GM03348 (cell line): ENCODE measurements around the gene KIF16B.

Source experiments
- DNase-seq: peaks from one replicate; pipeline ENCODE4 v3.0.0; 2012; ENCODE audit warnings: low spot score

Gene KIF16B

GRCh38 chr20:16437387-16437996 lies 135.8 kb downstream of the KIF16B start:
- no peak for DNase-seq

- peak; percentile 42 for DNase-seq
These were observed 139.1 kb downstream of the KIF16B start for GRCh38 chr20:16434062-16434664.

GRCh38 chr20:16433293-16433580 lies 140.0 kb downstream of the KIF16B start:
- no peak for DNase-seq

- DNase-seq = no peak
These were observed 140.6 kb downstream of the KIF16B start for GRCh38 chr20:16432466-16433292.

GRCh38 chr20:16428112-16428511 lies 145.1 kb downstream of the KIF16B start:
- DNase-seq = no peak

GRCh38 chr20:16427571-16427970 lies 145.7 kb downstream of the KIF16B start:
- DNase-seq = no peak

GRCh38 chr20:16424780-16425179 lies 148.5 kb downstream of the KIF16B start:
- DNase-seq = no peak

GRCh38 chr20:16423311-16424212 lies 149.7 kb downstream of the KIF16B start:
- no peak for DNase-seq

GRCh38 chr20:16419138-16419715 lies 154.0 kb downstream of the KIF16B start:
- DNase-seq = no peak

GRCh38 chr20:16418616-16419015 lies 154.6 kb downstream of the KIF16B start:
- DNase-seq = no peak

- no peak for DNase-seq
These were observed 156.2 kb downstream of the KIF16B start for GRCh38 chr20:16417001-16417400.

GRCh38 chr20:16415071-16416053 lies 157.9 kb downstream of the KIF16B start:
- peak; percentile 29 for DNase-seq

GRCh38 chr20:16412906-16413305 lies 160.3 kb downstream of the KIF16B start:
- no peak for DNase-seq

- no peak for DNase-seq
These were observed 161.9 kb downstream of the KIF16B start for GRCh38 chr20:16411361-16411760.

- no peak for DNase-seq
These were observed 162.6 kb downstream of the KIF16B start for GRCh38 chr20:16410626-16411025.

GRCh38 chr20:16408981-16409380 lies 164.3 kb downstream of the KIF16B start:
- no peak for DNase-seq

GRCh38 chr20:16407251-16408067 lies 165.8 kb downstream of the KIF16B start:
- no peak for DNase-seq

- no peak for DNase-seq
These were observed 168.0 kb downstream of the KIF16B start for GRCh38 chr20:16405254-16405653.

GRCh38 chr20:16404640-16405039 lies 168.6 kb downstream of the KIF16B start:
- DNase-seq = no peak

- no peak for DNase-seq
These were observed 169.1 kb downstream of the KIF16B start for GRCh38 chr20:16404171-16404570.
